ENCODE data around the gene FSTL5.

GRCh38 chr4:161721947-161722346, 441.9 kb downstream of the FSTL5 start:
- TF ChIP-seq, protein P1, sequence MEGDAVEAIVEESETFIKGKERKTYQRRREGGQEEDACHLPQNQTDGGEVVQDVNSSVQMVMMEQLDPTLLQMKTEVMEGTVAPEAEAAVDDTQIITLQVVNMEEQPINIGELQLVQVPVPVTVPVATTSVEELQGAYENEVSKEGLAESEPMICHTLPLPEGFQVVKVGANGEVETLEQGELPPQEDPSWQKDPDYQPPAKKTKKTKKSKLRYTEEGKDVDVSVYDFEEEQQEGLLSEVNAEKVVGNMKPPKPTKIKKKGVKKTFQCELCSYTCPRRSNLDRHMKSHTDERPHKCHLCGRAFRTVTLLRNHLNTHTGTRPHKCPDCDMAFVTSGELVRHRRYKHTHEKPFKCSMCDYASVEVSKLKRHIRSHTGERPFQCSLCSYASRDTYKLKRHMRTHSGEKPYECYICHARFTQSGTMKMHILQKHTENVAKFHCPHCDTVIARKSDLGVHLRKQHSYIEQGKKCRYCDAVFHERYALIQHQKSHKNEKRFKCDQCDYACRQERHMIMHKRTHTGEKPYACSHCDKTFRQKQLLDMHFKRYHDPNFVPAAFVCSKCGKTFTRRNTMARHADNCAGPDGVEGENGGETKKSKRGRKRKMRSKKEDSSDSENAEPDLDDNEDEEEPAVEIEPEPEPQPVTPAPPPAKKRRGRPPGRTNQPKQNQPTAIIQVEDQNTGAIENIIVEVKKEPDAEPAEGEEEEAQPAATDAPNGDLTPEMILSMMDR (conservative IDR thresholded peaks at IDR 0.05 in 1 of 2, IDR thresholded peaks at IDR 0.05 in 1 of 2; ENCODE audit: extremely low read depth in 1 of 2, insufficient read depth in 1 of 2, low read depth in 1 of 2, low read length in 2 of 2): no peak
- no peak for TF ChIP-seq EZH2 (IDR thresholded peaks at IDR 0.05; ENCODE audit: borderline replicate concordance, low read length)

All from mammary epithelial cell (primary cell).